Endodermal cell (in vitro differentiated cells): ENCODE measurements around the gene CLEC2L. TPM values are rescaled to one million over a fixed set of nuclear protein-coding genes. Genes with fewer than 3 reads are reported as not detected.

Experiments
- DNase-seq: peaks from one replicate; pipeline ENCODE4 v3.0.0-alpha.2; 2017
- H3K27ac ChIP-seq: 2 replicates; pipeline ENCODE4 v1.5.1; 2013; ENCODE audit warnings: mild to moderate bottlenecking, low read depth, low read length, moderate library complexity
- H3K27me3 ChIP-seq: 2 replicates; pipeline ENCODE4 v1.6.1; 2013; ENCODE audit warnings: mild to moderate bottlenecking, low read length, moderate library complexity; ENCODE audit not compliant: insufficient read depth, control insufficient read depth, poor library complexity, severe bottlenecking
- H3K36me3 ChIP-seq: 2 replicates; pipeline ENCODE4 v1.7.0; 2013; ENCODE audit warnings: mild to moderate bottlenecking, low read length, moderate library complexity; ENCODE audit not compliant: control insufficient read depth, insufficient read depth
- H3K4me1 ChIP-seq: one replicate; pipeline ENCODE4 v1.7.0; 2013; ENCODE audit warnings: low read length; ENCODE audit not compliant: control insufficient read depth, insufficient read depth
- H3K4me3 ChIP-seq: 2 replicates; pipeline ENCODE4 v1.5.1; 2013; ENCODE audit warnings: mild to moderate bottlenecking, low read length, moderate library complexity
- H3K9ac ChIP-seq: 2 replicates; pipeline ENCODE4 v1.6.1; 2013; ENCODE audit warnings: mild to moderate bottlenecking, low read length, moderate library complexity; ENCODE audit not compliant: poor library complexity, severe bottlenecking; ENCODE audit errors: extremely low read depth
- H3K9me3 ChIP-seq: 2 replicates; pipeline ENCODE4 v1.6.1; 2013; ENCODE audit warnings: mild to moderate bottlenecking, low read length, moderate library complexity; ENCODE audit not compliant: control insufficient read depth
- H3K27ac Mint-ChIP-seq: 2 replicates; pipeline ENCODE4 v1.8.0; 2020; ENCODE audit warnings: mixed read lengths
- H3K27me3 Mint-ChIP-seq: 2 replicates; pipeline ENCODE4 v1.8.0; 2021; ENCODE audit warnings: mild to moderate bottlenecking, mixed read lengths; ENCODE audit not compliant: insufficient read depth
- H3K36me3 Mint-ChIP-seq: 2 replicates; pipeline ENCODE4 v1.8.0; 2020; ENCODE audit warnings: low read depth, mixed read lengths
- H3K4me1 Mint-ChIP-seq: 2 replicates; pipeline ENCODE4 v1.8.0; 2020; ENCODE audit warnings: mixed read lengths
- H3K4me3 Mint-ChIP-seq: 2 replicates; pipeline ENCODE4 v1.8.0; 2020; ENCODE audit warnings: mild to moderate bottlenecking, moderate library complexity, mixed read lengths
- H3K9me3 Mint-ChIP-seq: 2 replicates; pipeline ENCODE4 v1.8.0; 2020; ENCODE audit warnings: mild to moderate bottlenecking, mixed read lengths
- WGBS, 2 experiments: methylation state at CpG; one replicate each; pipeline versions ENCODE4 v1.1.5 to v1.1.7; 2013; ENCODE audit warnings: missing lambda C conversion rate in 2 of 2, mixed read lengths in 1 of 2; ENCODE audit not compliant: insufficient coverage in 1 of 2, insufficient read length in 1 of 2; 5-methylcytosine and 5-hydroxymethylcytosine counted together
- total RNA-seq, 2 donors: library from RNA; stranded (reverse); fragmentation: NEBNext Ultra II Directional in 1 of 2; extraction: Animal tissue kit (Norgen Biotek cat#: 25700) in 1 of 2; gene quantifications; 2 replicates in 1 of 2; 3 replicates in 1 of 2; pipeline ENCODE4 v1.2.1, GENCODE V29; 2021
- TF ChIP-seq, protein P1 (sequence below): fragments of 200-600 bp; sonication (generic); conservative IDR thresholded peaks from 2 replicates; pipeline ENCODE4 v1.5.0; 2021; ENCODE audit warnings: antibody characterized with exemption, mild to moderate bottlenecking

The CLEC2L gene
- total RNA-seq, 2 donors from 2014 or later: 1.2 to 1.5 TPM

DNA sequence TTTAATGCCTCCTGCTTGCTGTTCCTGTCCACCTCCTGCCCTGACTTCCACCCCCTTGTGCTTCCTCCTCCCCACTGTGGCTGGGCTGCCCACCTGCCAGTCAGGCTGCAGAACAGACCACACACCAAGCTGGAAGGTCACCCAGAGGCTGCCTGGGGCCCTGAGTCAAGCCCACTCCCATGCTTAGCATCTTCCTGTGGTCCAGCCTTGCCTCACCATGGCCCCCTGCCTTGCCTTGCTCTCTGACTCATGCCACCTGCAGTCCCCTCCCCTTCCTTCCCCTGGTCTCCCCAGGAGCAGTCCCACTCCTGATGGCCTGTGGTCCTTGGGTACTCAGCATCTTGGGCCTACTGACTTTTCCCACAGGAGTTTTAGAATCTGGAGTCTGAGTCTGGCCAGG is 2.3 kb downstream of the CLEC2L start:
- Mint-ChIP-seq H3K27ac (no peak overlapping the region), H3K27me3 (peaks cover 76% of the 10 kb centered on the region), H3K9me3 (peaks cover 6% of the 10 kb centered on the region), H3K4me1 (no peaks in the 10 kb centered on the region), H3K36me3 (no peaks in the 10 kb centered on the region), H3K4me3 (no peak overlapping the region)
- H3K9ac ChIP-seq: no peak overlapping the region
- H3K27me3 ChIP-seq: peaks cover 67% of the 10 kb centered on the region
- no peak for DNase-seq
- no peak overlapping the region for H3K4me3 ChIP-seq
- H3K27ac ChIP-seq: no peak overlapping the region
- peaks cover 2% of the 10 kb centered on the region for H3K4me1 ChIP-seq
- TF ChIP-seq, protein P1, sequence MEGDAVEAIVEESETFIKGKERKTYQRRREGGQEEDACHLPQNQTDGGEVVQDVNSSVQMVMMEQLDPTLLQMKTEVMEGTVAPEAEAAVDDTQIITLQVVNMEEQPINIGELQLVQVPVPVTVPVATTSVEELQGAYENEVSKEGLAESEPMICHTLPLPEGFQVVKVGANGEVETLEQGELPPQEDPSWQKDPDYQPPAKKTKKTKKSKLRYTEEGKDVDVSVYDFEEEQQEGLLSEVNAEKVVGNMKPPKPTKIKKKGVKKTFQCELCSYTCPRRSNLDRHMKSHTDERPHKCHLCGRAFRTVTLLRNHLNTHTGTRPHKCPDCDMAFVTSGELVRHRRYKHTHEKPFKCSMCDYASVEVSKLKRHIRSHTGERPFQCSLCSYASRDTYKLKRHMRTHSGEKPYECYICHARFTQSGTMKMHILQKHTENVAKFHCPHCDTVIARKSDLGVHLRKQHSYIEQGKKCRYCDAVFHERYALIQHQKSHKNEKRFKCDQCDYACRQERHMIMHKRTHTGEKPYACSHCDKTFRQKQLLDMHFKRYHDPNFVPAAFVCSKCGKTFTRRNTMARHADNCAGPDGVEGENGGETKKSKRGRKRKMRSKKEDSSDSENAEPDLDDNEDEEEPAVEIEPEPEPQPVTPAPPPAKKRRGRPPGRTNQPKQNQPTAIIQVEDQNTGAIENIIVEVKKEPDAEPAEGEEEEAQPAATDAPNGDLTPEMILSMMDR: no peak
- no peaks in the 10 kb centered on the region for H3K9me3 ChIP-seq
- no peaks in the 10 kb centered on the region for H3K36me3 ChIP-seq

DNA sequence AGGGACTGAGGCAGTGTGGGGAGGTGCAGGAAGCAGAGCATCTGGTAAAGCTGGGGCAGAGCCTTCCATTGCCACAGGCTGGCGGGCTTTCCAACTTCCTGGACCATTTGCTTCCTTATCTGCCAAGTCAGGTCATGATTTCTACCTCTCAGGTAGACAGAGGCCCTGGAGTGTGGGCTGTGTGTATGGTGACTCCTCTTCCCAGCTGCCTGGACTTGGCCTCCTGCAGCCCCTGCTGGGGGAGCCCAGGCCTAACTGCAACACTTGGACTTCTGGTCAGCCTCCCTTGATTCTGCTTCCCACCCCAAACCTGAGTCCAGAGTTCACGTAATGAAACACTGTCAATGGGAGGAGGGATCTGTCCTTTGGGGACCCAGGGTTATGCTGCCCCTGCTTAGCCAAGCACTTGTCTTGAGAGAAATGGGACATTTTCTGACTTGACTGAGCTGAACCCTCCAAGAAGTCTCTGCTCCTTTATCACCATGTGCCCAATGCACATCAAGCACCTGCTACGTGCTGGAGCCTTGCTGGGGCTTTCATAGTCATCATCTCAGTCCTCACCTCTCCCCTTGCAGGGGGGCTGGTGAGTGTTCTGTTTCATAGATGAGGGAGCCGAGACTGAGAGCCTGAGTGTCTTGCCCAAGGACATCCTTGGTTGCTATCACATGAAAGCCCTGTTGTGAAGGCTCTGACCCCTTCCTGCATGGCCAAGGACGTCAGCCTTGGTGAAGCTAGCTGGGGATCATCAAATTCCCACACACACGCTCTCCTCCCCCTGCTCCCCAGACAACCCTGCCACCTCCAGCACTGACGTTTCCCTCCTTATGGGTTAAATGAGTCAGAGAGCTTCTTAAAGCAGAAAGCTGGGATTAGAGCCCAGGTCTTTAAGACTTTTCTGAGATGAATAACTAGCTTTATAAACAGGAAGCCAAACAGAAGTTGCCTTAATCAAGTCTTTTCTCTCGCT is 3.4 kb downstream of the CLEC2L start:
- no peak overlapping the region for H3K4me3 Mint-ChIP-seq
- no peak overlapping the region for H3K9ac ChIP-seq
- peaks cover 72% of the 10 kb centered on the region for H3K27me3 Mint-ChIP-seq
- H3K27ac Mint-ChIP-seq: no peak overlapping the region
- H3K27ac ChIP-seq: no peak overlapping the region
- H3K27me3 ChIP-seq: peaks cover 57% of the 10 kb centered on the region
- H3K4me3 ChIP-seq: no peak overlapping the region
- no peaks in the 10 kb centered on the region for H3K36me3 ChIP-seq
- H3K4me1 ChIP-seq: peaks cover 2% of the 10 kb centered on the region
- H3K36me3 Mint-ChIP-seq: no peaks in the 10 kb centered on the region
- no peaks in the 10 kb centered on the region for H3K4me1 Mint-ChIP-seq
- 85 to 95% methylated on average over 4 to 8 of the region's 8 CpGs for WGBS, 2 experiments
- TF ChIP-seq, protein P1: no peak
- H3K9me3 ChIP-seq: no peaks in the 10 kb centered on the region
- DNase-seq: no peak
- no peaks in the 10 kb centered on the region for H3K9me3 Mint-ChIP-seq

DNA sequence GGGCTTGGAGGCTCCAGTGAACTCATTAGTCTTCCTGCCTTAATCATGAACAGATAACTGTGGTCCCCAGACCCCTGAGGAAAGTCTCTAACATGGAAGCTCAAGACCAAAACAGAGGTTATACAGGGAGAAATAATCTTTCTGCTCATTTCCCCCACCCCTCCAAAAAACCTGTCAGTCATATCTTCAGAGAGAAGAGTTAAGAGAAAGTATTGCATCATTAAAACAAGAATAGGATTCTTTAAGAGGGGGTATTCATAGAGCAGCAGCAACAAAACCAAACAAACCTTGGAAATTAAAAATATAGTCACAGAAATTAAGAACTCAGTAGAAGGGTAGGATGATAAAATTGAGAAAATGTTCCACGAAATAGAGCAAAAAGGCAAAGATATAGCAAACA is 7.6 kb downstream of the CLEC2L start:
- Mint-ChIP-seq H3K4me1 (no peaks in the 10 kb centered on the region), H3K27ac (no peak overlapping the region), H3K27me3 (peaks cover 38% of the 10 kb centered on the region), H3K36me3 (no peaks in the 10 kb centered on the region), H3K9me3 (no peaks in the 10 kb centered on the region), H3K4me3 (no peak overlapping the region)
- no peak overlapping the region for H3K4me3 ChIP-seq
- H3K36me3 ChIP-seq: no peaks in the 10 kb centered on the region
- DNase-seq: no peak
- peaks cover 20% of the 10 kb centered on the region for H3K27me3 ChIP-seq
- no peaks in the 10 kb centered on the region for H3K9me3 ChIP-seq
- H3K27ac ChIP-seq: no peak overlapping the region
- TF ChIP-seq, protein P1: no peak
- 71 to 92% methylated on average over 1 of the region's 1 CpG for WGBS, 2 experiments
- no peak overlapping the region for H3K9ac ChIP-seq
- no peaks in the 10 kb centered on the region for H3K4me1 ChIP-seq
